GM23338 (cell line): ENCODE results near the gene NEK11. TPM values are rescaled to one million over a fixed set of nuclear protein-coding genes. Genes with fewer than 3 reads are reported as not detected.

Source experiments
- ATAC-seq: fragments of 200-7000 bp; cut with Tn5 transposase; 3 replicates; pipeline ENCODE4 v1.9.1; 2020
- DNase-seq: peaks from one replicate; pipeline ENCODE4 v3.0.0-alpha.2; 2015; ENCODE audit warnings: low spot score
- H2AFZ ChIP-seq: fragments of 200-600 bp; sonication (generic); 2 replicates; pipeline ENCODE4 v1.8.0; 2016; ENCODE audit warnings: antibody characterized with exemption, mild to moderate bottlenecking, moderate library complexity
- H3F3A ChIP-seq: fragments of 200-600 bp; sonication (generic); replicated peaks from 2 replicates; pipeline ENCODE4 v1.8.0; 2017; ENCODE audit warnings: antibody characterized with exemption, mixed run types, low read depth
- H3K27ac ChIP-seq: fragments of 200-600 bp; sonication (generic); 2 replicates; pipeline ENCODE4 v1.6.1; 2016; ENCODE audit warnings: low read depth
- H3K27me3 ChIP-seq: fragments of 200-600 bp; sonication (generic); 2 replicates; pipeline ENCODE4 v1.8.0; 2016; ENCODE audit warnings: mild to moderate bottlenecking, mixed run types, moderate library complexity; ENCODE audit not compliant: insufficient read depth
- H3K36me3 ChIP-seq: fragments of 200-600 bp; sonication (generic); 2 replicates; pipeline ENCODE4 v1.8.0; 2016; ENCODE audit warnings: mild to moderate bottlenecking; ENCODE audit not compliant: insufficient read depth
- H3K4me1 ChIP-seq: fragments of 200-600 bp; sonication (generic); 2 replicates; pipeline ENCODE4 v1.8.0; 2016; ENCODE audit warnings: mild to moderate bottlenecking, moderate library complexity; ENCODE audit not compliant: insufficient read depth
- H3K4me2 ChIP-seq: fragments of 200-600 bp; sonication (generic); 2 replicates; pipeline ENCODE4 v1.7.1; 2017; ENCODE audit warnings: mixed run types
- H3K4me3 ChIP-seq: fragments of 200-600 bp; sonication (generic); 2 replicates; pipeline ENCODE4 v1.6.1; 2016; ENCODE audit warnings: mixed run types
- H3K79me2 ChIP-seq: fragments of 200-600 bp; sonication (generic); replicated peaks from 2 replicates; pipeline ENCODE4 v1.8.0; 2017; ENCODE audit warnings: mild to moderate bottlenecking; ENCODE audit not compliant: insufficient read depth
- H3K9me2 ChIP-seq: fragments of 200-600 bp; sonication (generic); 2 replicates; pipeline ENCODE4 v1.8.0; 2017; ENCODE audit not compliant: insufficient read depth
- H4K20me1 ChIP-seq: fragments of 200-600 bp; sonication (generic); replicated peaks from 2 replicates; pipeline ENCODE4 v1.8.0; 2017; ENCODE audit warnings: mild to moderate bottlenecking; ENCODE audit not compliant: insufficient read depth
- H3K27ac Mint-ChIP-seq: 2 replicates; pipeline ENCODE4 v1.8.0; 2020; ENCODE audit warnings: inconsistent platforms, mild to moderate bottlenecking, moderate library complexity, mixed read lengths
- H3K27me3 Mint-ChIP-seq: 3 replicates; pipeline ENCODE4 v1.8.0; 2022; ENCODE audit warnings: low read depth, mild to moderate bottlenecking, moderate library complexity, mixed read lengths, inconsistent platforms; ENCODE audit not compliant: insufficient read depth, poor library complexity
- H3K36me3 Mint-ChIP-seq: 3 replicates; pipeline ENCODE4 v1.8.0; 2021; ENCODE audit warnings: low read depth, mild to moderate bottlenecking, inconsistent platforms, moderate library complexity, mixed read lengths
- H3K4me1 Mint-ChIP-seq: 3 replicates; pipeline ENCODE4 v1.8.0; 2020; ENCODE audit warnings: mild to moderate bottlenecking, inconsistent platforms, mixed read lengths
- H3K4me3 Mint-ChIP-seq: 3 replicates; pipeline ENCODE4 v1.8.0; 2021; ENCODE audit warnings: moderate library complexity, mild to moderate bottlenecking, inconsistent platforms, mixed read lengths
- H3K9me3 Mint-ChIP-seq: 3 replicates; pipeline ENCODE4 v1.8.0; 2020; ENCODE audit warnings: moderate library complexity, mild to moderate bottlenecking, inconsistent platforms, mixed read lengths
- CTCF ChIP-seq, 2 experiments: fragments of 200-600 bp in 1 of 2; sonication (generic) in 1 of 2; conservative IDR thresholded peaks; 2 replicates each; pipeline versions ENCODE4 v1.5.1 to v1.6.1; 2016 to 2017; ENCODE audit warnings: antibody characterized with exemption in 2 of 2, low read depth in 2 of 2, mild to moderate bottlenecking in 2 of 2, moderate library complexity in 1 of 2
- EZH2 ChIP-seq: fragments of 200-600 bp; sonication (generic); IDR thresholded peaks from one replicate; pipeline ENCODE4 v1.8.0; 2017; ENCODE audit warnings: antibody characterized with exemption, mild to moderate bottlenecking, low read depth; ENCODE audit not compliant: unreplicated experiment
- EZH2phosphoT487 ChIP-seq: fragments of 200-600 bp; sonication (generic); IDR thresholded peaks from one replicate; pipeline ENCODE4 v1.8.1; 2018; ENCODE audit warnings: antibody characterized with exemption; ENCODE audit not compliant: unreplicated experiment
- JUNB ChIP-seq: IDR thresholded peaks from one replicate; pipeline ENCODE4 v1.6.1; 2016; ENCODE audit warnings: antibody characterized with exemption; ENCODE audit not compliant: unreplicated experiment
- NANOG ChIP-seq: IDR thresholded peaks from 2 replicates; pipeline ENCODE4 v1.6.1; 2016; ENCODE audit warnings: antibody characterized with exemption, borderline replicate concordance
- POLR2AphosphoS5 ChIP-seq: IDR thresholded peaks from 2 replicates; pipeline ENCODE4 v1.6.1; 2016; ENCODE audit warnings: antibody characterized with exemption, low read depth
- REST ChIP-seq: IDR thresholded peaks from one replicate; pipeline ENCODE4 v1.6.1; 2018; ENCODE audit warnings: antibody characterized with exemption; ENCODE audit not compliant: unreplicated experiment
- ZNF331 ChIP-seq: fragments of 250-450 bp; sonication (Bioruptor Pico); IDR thresholded peaks from 2 replicates; pipeline ENCODE4 v1.5.0; 2020; ENCODE audit warnings: low read depth, mild to moderate bottlenecking, moderate library complexity
- polyA plus RNA-seq: library from polyadenylated mRNA; unstranded; fragments of >200 nt; fragmentation: Nextera tagmentation; extraction: Ambion mirVana; gene quantifications from 2 replicates; pipeline ENCODE4 v1.2.1, GENCODE V29; 2016
- total RNA-seq: library from RNA; depleted of rRNA; stranded (reverse); fragments of >200 nt; shearing (Covaris generic); gene quantifications from 2 replicates; pipeline ENCODE4 v1.2.3, GENCODE V29; 2014

The NEK11 gene
- total and polyA plus RNA-seq, 2 experiments from 2014 or later: 0.80 to 1.1 TPM

DNA sequence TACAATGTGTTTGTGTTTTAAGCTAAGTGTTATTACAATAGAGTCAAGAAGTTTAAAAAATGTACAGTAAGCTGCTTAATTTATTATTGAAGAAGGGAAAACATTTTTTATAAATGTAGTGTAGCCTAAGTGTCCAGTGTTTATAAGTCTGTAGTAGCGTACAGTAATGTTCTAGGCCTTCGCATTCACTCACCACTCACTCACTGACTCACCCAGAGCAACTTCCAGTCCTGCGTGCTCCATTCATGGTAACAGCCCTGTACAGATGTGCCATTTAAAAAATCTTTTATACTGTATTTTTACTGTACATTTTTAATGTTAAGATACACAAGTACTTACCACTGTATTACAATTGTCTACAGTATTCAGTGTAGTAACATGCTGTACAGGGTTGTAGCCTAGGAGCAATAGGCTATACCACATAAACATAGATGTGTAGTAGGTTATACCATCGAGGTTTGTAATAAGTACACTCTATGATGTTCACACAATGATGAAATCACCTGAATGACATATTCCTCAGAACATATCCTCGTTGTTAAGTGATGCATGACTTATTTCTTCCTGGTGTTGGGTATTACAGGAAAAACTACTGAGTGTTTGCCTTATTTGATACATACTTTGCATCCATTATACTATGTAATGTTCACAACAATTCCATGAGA lies 198.3 kb downstream of the NEK11 start (continued):
- TF ChIP-seq EZH2phosphoT487: no peak
- no peak for TF ChIP-seq ZNF331 (CRISPR knock-in tag)

- no peak overlapping the region for H3K4me3 ChIP-seq
- no peaks in the 10 kb centered on the region for H3K36me3 Mint-ChIP-seq
- no peak overlapping the region for H3K4me3 Mint-ChIP-seq
- no peak overlapping the region for H3K27ac ChIP-seq
- H3K4me1 ChIP-seq: no peaks in the 10 kb centered on the region
- ATAC-seq (peak; percentile 40; the same call in 2 of the 3 replicates), DNase-seq (peak; percentile 18)
- H3K9me2 ChIP-seq: no peaks in the 10 kb centered on the region
- H4K20me1 ChIP-seq: no peaks in the 10 kb centered on the region
- H3K27me3 ChIP-seq: no peaks in the 10 kb centered on the region
- no peaks in the 10 kb centered on the region for H3K36me3 ChIP-seq
- H3K4me1 Mint-ChIP-seq: peaks cover 2% of the 10 kb centered on the region; the same call in 2 of the 3 replicates
- H3F3A ChIP-seq: no peaks in the 10 kb centered on the region
- peak; percentile 44 for TF ChIP-seq REST
- no peak for TF ChIP-seq NANOG
- no peak for TF ChIP-seq ZNF331 (CRISPR knock-in tag)
- peaks cover 2% of the 10 kb centered on the region for H3K27me3 Mint-ChIP-seq
- H3K9me3 Mint-ChIP-seq: no peaks in the 10 kb centered on the region
- H2AFZ ChIP-seq: no peak overlapping the region
- H3K79me2 ChIP-seq: no peaks in the 10 kb centered on the region
- H3K4me2 ChIP-seq: no peak overlapping the region
- H3K27ac Mint-ChIP-seq: no peak overlapping the region
Observed at GRCh38 chr3:131228522-131228921, 201.8 kb downstream of the NEK11 start.

DNA sequence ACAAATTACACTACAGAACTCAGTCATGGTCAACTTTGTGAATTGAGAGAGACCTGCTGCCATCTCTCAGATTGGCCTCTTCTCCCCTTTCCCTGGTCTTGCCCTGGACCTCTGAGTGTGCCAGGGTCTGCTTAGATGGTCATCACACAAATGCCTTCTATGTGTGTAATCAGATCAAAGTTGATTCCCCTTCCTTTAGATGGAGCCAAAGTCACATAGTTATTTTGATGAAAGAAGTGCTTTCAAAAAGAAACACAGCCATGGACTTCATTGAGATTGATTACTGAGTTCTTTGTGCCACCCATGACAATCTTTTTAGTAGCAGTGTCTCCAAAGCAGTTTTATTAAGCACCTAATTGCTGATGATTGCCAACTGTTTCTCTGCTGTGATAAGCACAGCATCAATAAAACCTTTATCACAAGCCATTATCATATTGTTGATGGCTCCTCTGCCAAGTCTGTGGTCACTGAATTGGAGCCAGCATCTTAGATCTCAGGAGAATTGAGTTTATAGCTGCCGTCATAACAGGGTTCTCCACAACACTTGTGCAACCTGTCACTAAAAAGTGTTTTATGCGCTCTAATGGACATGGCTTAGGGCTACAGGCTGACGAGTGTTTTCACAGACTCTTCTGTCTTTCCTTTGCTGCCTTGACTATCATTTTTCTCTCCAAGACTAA lies 205.2 kb downstream of the NEK11 start:
- DNase-seq (peak; percentile 10), ATAC-seq (no peak)
- no peaks in the 10 kb centered on the region for H3K9me2 ChIP-seq
- no peaks in the 10 kb centered on the region for H3K79me2 ChIP-seq
- Mint-ChIP-seq H3K4me1 (peaks cover 2% of the 10 kb centered on the region; the same call in 1 of the 3 replicates), H3K27me3 (peaks cover 2% of the 10 kb centered on the region), H3K36me3 (no peaks in the 10 kb centered on the region), H3K27ac (no peak overlapping the region), H3K4me3 (no peak overlapping the region), H3K9me3 (no peaks in the 10 kb centered on the region)
- no peaks in the 10 kb centered on the region for H3K4me1 ChIP-seq
- H2AFZ ChIP-seq: no peak overlapping the region
- H3K27me3 ChIP-seq: no peaks in the 10 kb centered on the region
- no peaks in the 10 kb centered on the region for H3K36me3 ChIP-seq
- no peak overlapping the region for H3K4me3 ChIP-seq
- no peak for TF ChIP-seq EZH2phosphoT487
- peak; percentile 17 to 30; a peak in 1 of 4 replicates for TF ChIP-seq CTCF (conservative IDR thresholded peaks at IDR 0.05; ENCODE audit: low read depth in 2 of 2)
- no peak for TF ChIP-seq EZH2
- TF ChIP-seq JUNB: no peak
- no peak for TF ChIP-seq REST
- no peak for TF ChIP-seq POLR2AphosphoS5
- H3K27ac ChIP-seq: no peak overlapping the region
- no peak overlapping the region for H3K4me2 ChIP-seq
- H4K20me1 ChIP-seq: no peaks in the 10 kb centered on the region
- no peaks in the 10 kb centered on the region for H3F3A ChIP-seq
